NCI-H526 (cell line): ENCODE measurements around the gene POLD2.

Source experiments
- DNase-seq, 2 experiments: peaks; one replicate each; lab custom pipeline; 2025; lab: John Stamatoyannopoulos, UW

POLD2 gene

GRCh38 chr7:44152971-44153947, 29.9 kb upstream of the POLD2 start:
- peak in 1 of 2 experiments; percentile 19 for DNase-seq

GRCh38 chr7:44151956-44152355, 28.6 kb upstream of the POLD2 start:
- DNase-seq = no peak

- no peak for DNase-seq
Observed at GRCh38 chr7:44150966-44151941, 27.9 kb upstream of the POLD2 start.

- DNase-seq = no peak
Observed at GRCh38 chr7:44150466-44150832, 27.1 kb upstream of the POLD2 start.

- no peak for DNase-seq
Observed at GRCh38 chr7:44149571-44150465, 26.5 kb upstream of the POLD2 start.

GRCh38 chr7:44148961-44149536, 25.7 kb upstream of the POLD2 start:
- no peak for DNase-seq

GRCh38 chr7:44148166-44148565, 24.8 kb upstream of the POLD2 start:
- no peak for DNase-seq

- DNase-seq = no peak
Observed at GRCh38 chr7:44147026-44147991, 24.0 kb upstream of the POLD2 start.

GRCh38 chr7:44145969-44146911, 22.9 kb upstream of the POLD2 start:
- DNase-seq = peak; percentile 5 to 89

GRCh38 chr7:44145479-44145968, 22.2 kb upstream of the POLD2 start:
- DNase-seq = no peak

- DNase-seq = no peak
Observed at GRCh38 chr7:44144968-44145478, 21.7 kb upstream of the POLD2 start.

GRCh38 chr7:44144426-44144967, 21.1 kb upstream of the POLD2 start:
- no peak for DNase-seq

- DNase-seq = no peak
Observed at GRCh38 chr7:44143646-44144250, 20.4 kb upstream of the POLD2 start.

- DNase-seq = no peak
Observed at GRCh38 chr7:44142028-44142427, 18.7 kb upstream of the POLD2 start.

GRCh38 chr7:44141221-44141850, 18.0 kb upstream of the POLD2 start, which contains the start of gene MYL7:
Gene MYL7, minus strand, starts transcription at chr7:44141332. Its CDS starts 27 bp downstream, at chr7:44141305.
- no peak for DNase-seq

- no peak for DNase-seq
Observed at GRCh38 chr7:44140341-44140740, 17.0 kb upstream of the POLD2 start.
